ENCODE measurements around the gene C8G.

C8G gene

GRCh38 chr9:136921307-136921706, 23.7 kb upstream of the C8G start:
- no peak for DNase-seq

- DNase-seq, result no peak
Observed at GRCh38 chr9:136921718-136922117, 23.3 kb upstream of the C8G start.

GRCh38 chr9:136922540-136922939, 22.5 kb upstream of the C8G start:
- no peak for DNase-seq

- DNase-seq, result no peak
Observed at GRCh38 chr9:136923881-136924280, 21.2 kb upstream of the C8G start.

GRCh38 chr9:136925414-136926153, 19.5 kb upstream of the C8G start:
- DNase-seq, result no peak

GRCh38 chr9:136926154-136926704, 18.8 kb upstream of the C8G start:
- DNase-seq, result no peak

GRCh38 chr9:136926749-136927148, 18.3 kb upstream of the C8G start:
- no peak for DNase-seq

GRCh38 chr9:136927343-136928271, 17.4 kb upstream of the C8G start:
- no peak for DNase-seq

- DNase-seq, result no peak
Observed at GRCh38 chr9:136928591-136928990, 16.5 kb upstream of the C8G start.

GRCh38 chr9:136930014-136930413, 15.0 kb upstream of the C8G start:
- no peak for DNase-seq

GRCh38 chr9:136931611-136932130, 13.4 kb upstream of the C8G start:
- DNase-seq, result no peak

- no peak for DNase-seq
Observed at GRCh38 chr9:136934277-136934676, 10.8 kb upstream of the C8G start.

GRCh38 chr9:136935651-136936050, 9.4 kb upstream of the C8G start:
- no peak for DNase-seq

GRCh38 chr9:136936645-136937170, 8.3 kb upstream of the C8G start:
- DNase-seq, result no peak

- DNase-seq, result no peak
Observed at GRCh38 chr9:136937186-136938001, 7.6 kb upstream of the C8G start.

- DNase-seq, result no peak
Observed at GRCh38 chr9:136939431-136939995, 5.5 kb upstream of the C8G start.

GRCh38 chr9:136939996-136940525, 5.0 kb upstream of the C8G start:
- DNase-seq, result no peak

GRCh38 chr9:136940526-136941230, 4.4 kb upstream of the C8G start:
- no peak for DNase-seq

- no peak for DNase-seq
Observed at GRCh38 chr9:136941231-136942111, 3.6 kb upstream of the C8G start.

Data from activated CD4-positive, CD25-positive, alpha-beta regulatory T cell treated with anti-CD3 and anti-CD28 coated beads, Interleukin-2, amount 50 U/mL, for 72 hours (primary cell).